Measurements from ENCODE around the gene CERS6. TPM values are rescaled to one million over a fixed set of nuclear protein-coding genes. Genes with fewer than 3 reads are reported as not detected.
"Not testable (repeated sequence)": the region's sequence is repeated elsewhere in the genome, so short reads cannot be mapped to it uniquely, and the experiment has no call there.

The CERS6 gene
- total RNA-seq, 2 donors from 2014 or later: 11.2 to 18.5 TPM

- no peak overlapping the region for H3K27ac Mint-ChIP-seq
- H3K27me3 Mint-ChIP-seq (ENCODE audit: low read depth): no peaks in the 10 kb centered on the region
- DNase-seq (no peak), ATAC-seq (replicated peaks in 1 of 2) (no peak)
- H3K4me1 Mint-ChIP-seq (ENCODE audit: low read depth): peaks cover 25% of the 10 kb centered on the region
- no peak overlapping the region for H3K4me3 Mint-ChIP-seq
- peaks cover 0 to 2% of the 10 kb centered on the region in 2 donors for H3K9me3 Mint-ChIP-seq
- H3K36me3 Mint-ChIP-seq (ENCODE audit: insufficient read depth in 2 of 2): peaks cover 0 to 1% of the 10 kb centered on the region in 2 donors
Observed at GRCh38 chr2:168645696-168646338, 189.7 kb downstream of the CERS6 start.

GRCh38 chr2:168649105-168649504 is 193.0 kb downstream of the CERS6 start:
- H3K36me3 Mint-ChIP-seq (ENCODE audit: insufficient read depth in 2 of 2): peaks cover 0 to 1% of the 10 kb centered on the region in 2 donors
- no peak overlapping the region for H3K27ac Mint-ChIP-seq
- no peak for DNase-seq
- no peak overlapping the region for H3K4me3 Mint-ChIP-seq
- no peaks in the 10 kb centered on the region for H3K27me3 Mint-ChIP-seq (ENCODE audit: low read depth)
- peaks cover 14% of the 10 kb centered on the region for H3K4me1 Mint-ChIP-seq (ENCODE audit: low read depth)
- no peak for ATAC-seq (replicated peaks in 1 of 2)
- H3K9me3 Mint-ChIP-seq: no peaks in the 10 kb centered on the region

- DNase-seq: no peak
- H3K9me3 Mint-ChIP-seq: no peaks in the 10 kb centered on the region
- no peak overlapping the region for H3K27ac Mint-ChIP-seq
- H3K4me3 Mint-ChIP-seq: no peak overlapping the region
- ATAC-seq (replicated peaks in 1 of 2): no peak
- H3K4me1 Mint-ChIP-seq (ENCODE audit: low read depth): peaks cover 9% of the 10 kb centered on the region
- H3K36me3 Mint-ChIP-seq (ENCODE audit: insufficient read depth in 2 of 2): peaks cover 0 to 2% of the 10 kb centered on the region in 2 donors
- H3K27me3 Mint-ChIP-seq (ENCODE audit: low read depth): no peaks in the 10 kb centered on the region
Observed at GRCh38 chr2:168649562-168649961, 193.5 kb downstream of the CERS6 start.

GRCh38 chr2:168650139-168650538 is 194.1 kb downstream of the CERS6 start:
- ATAC-seq (replicated peaks in 1 of 2) (no peak), DNase-seq (no peak)
- Mint-ChIP-seq H3K4me1 (ENCODE audit: low read depth) (peaks cover 7% of the 10 kb centered on the region), H3K9me3 (no peaks in the 10 kb centered on the region), H3K4me3 (no peak overlapping the region), H3K27me3 (ENCODE audit: low read depth) (no peaks in the 10 kb centered on the region), H3K27ac (no peak overlapping the region), H3K36me3 (ENCODE audit: insufficient read depth in 2 of 2) (peaks cover 0 to 3% of the 10 kb centered on the region in 2 donors)

GRCh38 chr2:168650781-168651180 is 194.7 kb downstream of the CERS6 start:
- ATAC-seq (replicated peaks in 1 of 2) (no peak), DNase-seq (no peak)
- Mint-ChIP-seq H3K9me3 (no peaks in the 10 kb centered on the region), H3K27me3 (ENCODE audit: low read depth) (no peaks in the 10 kb centered on the region), H3K27ac (no peak overlapping the region), H3K36me3 (ENCODE audit: insufficient read depth in 2 of 2) (peaks cover 0 to 3% of the 10 kb centered on the region in 2 donors), H3K4me1 (ENCODE audit: low read depth) (peaks cover 7% of the 10 kb centered on the region), H3K4me3 (no peak overlapping the region)

- ATAC-seq (replicated peaks in 1 of 2) (no peak), DNase-seq (no peak)
- no peak overlapping the region for H3K27ac Mint-ChIP-seq
- no peaks in the 10 kb centered on the region for H3K4me1 Mint-ChIP-seq (ENCODE audit: low read depth)
- peaks cover 0 to 2% of the 10 kb centered on the region in 2 donors for H3K36me3 Mint-ChIP-seq (ENCODE audit: insufficient read depth in 2 of 2)
- no peaks in the 10 kb centered on the region for H3K27me3 Mint-ChIP-seq (ENCODE audit: low read depth)
- H3K4me3 Mint-ChIP-seq: no peak overlapping the region
- no peaks in the 10 kb centered on the region for H3K9me3 Mint-ChIP-seq
Observed at GRCh38 chr2:168652997-168653921, 197.2 kb downstream of the CERS6 start.

GRCh38 chr2:168654705-168655104 is 198.6 kb downstream of the CERS6 start:
- no peak for DNase-seq
- no peaks in the 10 kb centered on the region for H3K9me3 Mint-ChIP-seq
- H3K4me1 Mint-ChIP-seq (ENCODE audit: low read depth): no peaks in the 10 kb centered on the region
- H3K27me3 Mint-ChIP-seq (ENCODE audit: low read depth): no peaks in the 10 kb centered on the region
- no peak overlapping the region for H3K4me3 Mint-ChIP-seq
- H3K36me3 Mint-ChIP-seq (ENCODE audit: insufficient read depth in 2 of 2): peaks cover 0 to 2% of the 10 kb centered on the region in 2 donors
- no peak for ATAC-seq (replicated peaks in 1 of 2)
- no peak overlapping the region for H3K27ac Mint-ChIP-seq

- no peak overlapping the region for H3K27ac Mint-ChIP-seq
- DNase-seq: no peak
- no peaks in the 10 kb centered on the region for H3K27me3 Mint-ChIP-seq (ENCODE audit: low read depth)
- H3K36me3 Mint-ChIP-seq (ENCODE audit: insufficient read depth in 2 of 2): peaks cover 0 to 2% of the 10 kb centered on the region in 2 donors
- no peak for ATAC-seq (replicated peaks in 1 of 2)
- H3K9me3 Mint-ChIP-seq: no peaks in the 10 kb centered on the region
- no peak overlapping the region for H3K4me3 Mint-ChIP-seq
- H3K4me1 Mint-ChIP-seq (ENCODE audit: low read depth): no peaks in the 10 kb centered on the region
Observed at GRCh38 chr2:168655207-168655606, 199.1 kb downstream of the CERS6 start.

- DNase-seq; H3K36me3 Mint-ChIP-seq (ENCODE audit: insufficient read depth in 2 of 2); H3K27me3 Mint-ChIP-seq (ENCODE audit: low read depth); H3K4me1 Mint-ChIP-seq (ENCODE audit: low read depth); H3K9me3 Mint-ChIP-seq; ATAC-seq (replicated peaks in 1 of 2); H3K27ac Mint-ChIP-seq; H3K4me3 Mint-ChIP-seq: not testable (repeated sequence)
Observed at GRCh38 chr2:168657378-168657777, 201.3 kb downstream of the CERS6 start.

- DNase-seq: no peak
- Mint-ChIP-seq H3K4me1 (ENCODE audit: low read depth) (peaks cover 5% of the 10 kb centered on the region), H3K9me3 (no peaks in the 10 kb centered on the region), H3K36me3 (ENCODE audit: insufficient read depth in 2 of 2) (peaks cover 0 to 2% of the 10 kb centered on the region in 2 donors), H3K27ac (no peak overlapping the region), H3K4me3 (no peak overlapping the region), H3K27me3 (ENCODE audit: low read depth) (no peaks in the 10 kb centered on the region)
- no peak for ATAC-seq (replicated peaks in 1 of 2)
Observed at GRCh38 chr2:168658706-168659105, 202.6 kb downstream of the CERS6 start.

GRCh38 chr2:168660870-168661862 is 205.1 kb downstream of the CERS6 start:
- Mint-ChIP-seq H3K9me3 (no peaks in the 10 kb centered on the region), H3K4me1 (ENCODE audit: low read depth) (peaks cover 13% of the 10 kb centered on the region), H3K36me3 (ENCODE audit: insufficient read depth in 2 of 2) (no peaks in the 10 kb centered on the region), H3K27ac (no peak overlapping the region), H3K4me3 (no peak overlapping the region), H3K27me3 (ENCODE audit: low read depth) (no peaks in the 10 kb centered on the region)
- no peak for ATAC-seq (replicated peaks in 1 of 2)
- DNase-seq: no peak

- ATAC-seq (replicated peaks in 1 of 2) (no peak), DNase-seq (no peak)
- Mint-ChIP-seq H3K9me3 (no peaks in the 10 kb centered on the region), H3K36me3 (ENCODE audit: insufficient read depth in 2 of 2) (no peaks in the 10 kb centered on the region), H3K27ac (no peak overlapping the region), H3K27me3 (ENCODE audit: low read depth) (no peaks in the 10 kb centered on the region), H3K4me3 (no peak overlapping the region), H3K4me1 (ENCODE audit: low read depth) (peaks cover 20% of the 10 kb centered on the region)
Observed at GRCh38 chr2:168661863-168662256, 205.8 kb downstream of the CERS6 start.
